Osteocyte (in vitro differentiated cells): ENCODE data around the gene ITSN2. TPM values are rescaled to one million over a fixed set of nuclear protein-coding genes. Genes with fewer than 3 reads are reported as not detected.
A peak's percentile ranks its signal among the peaks of the same experiment; 100 is the strongest.

Experiments used
- DNase-seq: peaks from one replicate; pipeline ENCODE4 v3.0.0; 2021; ENCODE audit warnings: mixed read lengths; ENCODE audit not compliant: unreplicated experiment; ENCODE audit errors: extremely low spot score
- H3K27ac Mint-ChIP-seq: one replicate; pipeline ENCODE4 v1.8.0; 2021; ENCODE audit warnings: mild to moderate bottlenecking, mixed read lengths; ENCODE audit not compliant: unreplicated experiment
- H3K27me3 Mint-ChIP-seq: one replicate; pipeline ENCODE4 v1.8.0; 2021; ENCODE audit warnings: mixed read lengths; ENCODE audit not compliant: unreplicated experiment
- H3K36me3 Mint-ChIP-seq: one replicate; pipeline ENCODE4 v1.8.0; 2021; ENCODE audit warnings: mixed read lengths; ENCODE audit not compliant: unreplicated experiment
- H3K4me1 Mint-ChIP-seq: one replicate; pipeline ENCODE4 v1.8.0; 2021; ENCODE audit warnings: mixed read lengths; ENCODE audit not compliant: unreplicated experiment
- H3K4me3 Mint-ChIP-seq: one replicate; pipeline ENCODE4 v1.8.0; 2021; ENCODE audit warnings: mild to moderate bottlenecking, moderate library complexity, mixed read lengths; ENCODE audit not compliant: unreplicated experiment
- H3K9me3 Mint-ChIP-seq: one replicate; pipeline ENCODE4 v1.8.0; 2021; ENCODE audit warnings: mixed read lengths; ENCODE audit not compliant: unreplicated experiment
- CTCF ChIP-seq: fragments of 200-600 bp; sonication (generic); IDR thresholded peaks from 2 replicates; pipeline ENCODE4 v1.5.0; 2021; ENCODE audit warnings: antibody characterized with exemption, mild to moderate bottlenecking, moderate library complexity
- total RNA-seq: library from RNA; stranded (reverse); gene quantifications from 2 replicates; pipeline ENCODE4 v1.2.1, GENCODE V29; 2021

ITSN2 gene
- total RNA-seq, 1 donor from 2014 or later, result 32.1 TPM

- H3K36me3 Mint-ChIP-seq, result no peaks in the 10 kb centered on the region
- DNase-seq, result no peak
- peaks cover 7% of the 10 kb centered on the region for H3K4me1 Mint-ChIP-seq
- no peak for TF ChIP-seq CTCF
- H3K9me3 Mint-ChIP-seq, result no peaks in the 10 kb centered on the region
- H3K27me3 Mint-ChIP-seq, result peaks cover 5% of the 10 kb centered on the region
- H3K27ac Mint-ChIP-seq, result no peak overlapping the region
- no peak overlapping the region for H3K4me3 Mint-ChIP-seq
Measured at GRCh38 chr2:24403168-24403831, 43.0 kb upstream of the ITSN2 start.

GRCh38 chr2:24402242-24403097 is 42.1 kb upstream of the ITSN2 start:
- DNase-seq, result no peak
- TF ChIP-seq CTCF, result no peak
- H3K9me3 Mint-ChIP-seq, result no peaks in the 10 kb centered on the region
- H3K36me3 Mint-ChIP-seq, result no peaks in the 10 kb centered on the region
- H3K4me1 Mint-ChIP-seq, result peaks cover 7% of the 10 kb centered on the region
- H3K27ac Mint-ChIP-seq, result no peak overlapping the region
- H3K4me3 Mint-ChIP-seq, result no peak overlapping the region
- peaks cover 3% of the 10 kb centered on the region for H3K27me3 Mint-ChIP-seq

- no peak for TF ChIP-seq CTCF
- no peak for DNase-seq
- H3K9me3 Mint-ChIP-seq, result no peaks in the 10 kb centered on the region
- H3K4me3 Mint-ChIP-seq, result no peak overlapping the region
- H3K36me3 Mint-ChIP-seq, result no peaks in the 10 kb centered on the region
- H3K27me3 Mint-ChIP-seq, result peaks cover 7% of the 10 kb centered on the region
- H3K27ac Mint-ChIP-seq, result no peak overlapping the region
- H3K4me1 Mint-ChIP-seq, result peaks cover 7% of the 10 kb centered on the region
Measured at GRCh38 chr2:24400207-24400907, 40.0 kb upstream of the ITSN2 start.

- TF ChIP-seq CTCF, result no peak
- H3K27me3 Mint-ChIP-seq, result peaks cover 10% of the 10 kb centered on the region
- no peak overlapping the region for H3K4me3 Mint-ChIP-seq
- H3K4me1 Mint-ChIP-seq, result peaks cover 7% of the 10 kb centered on the region
- no peak for DNase-seq
- peak overlapping the region; percentile 6 for H3K27ac Mint-ChIP-seq
- no peaks in the 10 kb centered on the region for H3K9me3 Mint-ChIP-seq
- no peaks in the 10 kb centered on the region for H3K36me3 Mint-ChIP-seq
Measured at GRCh38 chr2:24399434-24400206, 39.3 kb upstream of the ITSN2 start.
